HG03095 (cell line): Measurements from ENCODE around the gene ADIG.

Source experiments
- ATAC-seq: cut with Tn5 transposase; IDR thresholded peaks from one replicate; pipeline ENCODE4 v1.9.1; 2021; ENCODE audit warnings: moderate library complexity; ENCODE audit not compliant: unreplicated experiment

ADIG gene

GRCh38 chr20:38601216-38602184, 20.5 kb downstream of the ADIG start, which contains the start of gene ARHGAP40:
TSS of gene ARHGAP40 (plus strand) at chr20:38601809.
- ATAC-seq, result no peak

DNA sequence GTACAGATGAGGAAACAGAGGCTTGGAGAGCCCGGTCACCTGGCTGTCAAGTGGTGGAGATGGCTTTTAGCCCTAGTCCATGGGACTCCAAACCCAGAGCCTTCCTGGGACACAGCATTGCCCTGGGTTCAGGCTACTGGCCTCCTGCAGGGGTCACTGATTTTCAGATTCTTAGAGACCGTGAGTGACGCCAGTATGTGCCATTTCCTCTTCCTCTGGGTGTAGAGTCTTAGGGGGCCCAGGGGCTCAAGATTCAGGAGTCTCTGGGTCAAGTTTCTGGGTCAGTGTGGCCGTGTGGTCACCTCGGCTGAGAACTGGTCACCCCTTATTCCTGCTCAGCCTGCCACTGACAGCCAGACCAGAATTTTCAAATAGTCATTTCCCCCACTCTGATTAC, 21.2 kb downstream of the ADIG start:
- no peak for ATAC-seq

- ATAC-seq, result no peak
These were observed 22.3 kb downstream of the ADIG start for GRCh38 chr20:38603286-38603685.

GRCh38 chr20:38604873-38605303, 23.9 kb downstream of the ADIG start:
- no peak for ATAC-seq

DNA sequence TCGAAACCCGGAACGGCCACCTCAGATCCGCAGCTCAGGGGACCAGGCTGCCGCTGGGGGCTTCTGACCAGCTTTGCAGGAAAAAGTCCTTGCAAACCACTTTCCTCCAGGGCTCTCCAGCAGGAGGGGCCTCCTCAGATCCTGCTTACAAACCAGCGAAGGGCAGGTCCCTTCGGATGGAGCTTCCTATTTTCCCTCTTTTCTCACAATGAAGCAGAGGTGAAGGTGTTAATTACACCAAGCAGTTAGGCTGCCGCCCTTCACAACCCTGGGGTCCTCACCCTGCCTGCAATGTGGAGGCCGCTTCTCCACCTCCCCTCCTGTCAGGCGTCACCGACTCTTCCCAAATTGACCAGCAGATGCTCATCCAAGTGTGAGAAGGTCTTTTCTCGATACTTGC, 26.4 kb downstream of the ADIG start:
- ATAC-seq, result no peak

DNA sequence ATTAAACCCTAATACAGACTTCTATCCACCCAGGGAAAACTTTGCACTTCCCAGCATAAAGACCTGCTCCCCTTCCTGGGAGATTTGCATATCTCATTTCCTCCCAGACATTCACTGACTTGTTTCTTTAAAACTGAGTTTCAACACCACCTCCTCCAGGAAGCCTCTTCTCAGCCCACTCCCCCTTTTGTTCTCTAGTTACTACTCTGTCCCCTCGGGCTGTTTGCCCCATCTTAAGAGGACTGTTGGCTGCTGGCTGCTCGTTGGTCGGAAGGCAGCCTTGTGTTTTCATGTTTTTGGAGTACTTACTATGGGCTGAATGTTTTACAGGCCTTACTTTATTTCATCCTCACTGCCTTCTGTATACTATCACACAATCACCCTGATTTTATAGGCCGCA, 27.2 kb downstream of the ADIG start:
- ATAC-seq, result no peak

DNA sequence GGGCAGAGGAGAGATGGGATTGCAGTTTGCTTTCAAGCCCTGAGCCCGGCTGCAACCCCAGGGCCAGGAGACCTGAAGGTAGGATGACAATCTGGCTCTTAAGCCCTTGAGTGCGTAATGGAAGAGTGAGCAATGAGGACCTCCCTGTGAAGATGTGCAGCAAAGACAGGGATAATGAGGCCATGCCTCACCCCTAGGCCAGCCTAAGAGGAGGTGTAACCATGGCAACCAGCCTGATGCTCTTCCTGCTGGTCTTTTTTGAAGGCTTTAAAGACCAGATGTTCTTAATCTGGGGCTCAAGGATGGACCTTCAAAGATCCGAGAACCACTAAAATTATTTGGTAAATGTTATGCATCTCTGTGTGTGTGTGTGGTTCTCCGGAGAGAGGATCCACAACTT, 28.8 kb downstream of the ADIG start:
- no peak for ATAC-seq

- no peak for ATAC-seq
These were observed 29.5 kb downstream of the ADIG start for GRCh38 chr20:38610521-38610920.

DNA sequence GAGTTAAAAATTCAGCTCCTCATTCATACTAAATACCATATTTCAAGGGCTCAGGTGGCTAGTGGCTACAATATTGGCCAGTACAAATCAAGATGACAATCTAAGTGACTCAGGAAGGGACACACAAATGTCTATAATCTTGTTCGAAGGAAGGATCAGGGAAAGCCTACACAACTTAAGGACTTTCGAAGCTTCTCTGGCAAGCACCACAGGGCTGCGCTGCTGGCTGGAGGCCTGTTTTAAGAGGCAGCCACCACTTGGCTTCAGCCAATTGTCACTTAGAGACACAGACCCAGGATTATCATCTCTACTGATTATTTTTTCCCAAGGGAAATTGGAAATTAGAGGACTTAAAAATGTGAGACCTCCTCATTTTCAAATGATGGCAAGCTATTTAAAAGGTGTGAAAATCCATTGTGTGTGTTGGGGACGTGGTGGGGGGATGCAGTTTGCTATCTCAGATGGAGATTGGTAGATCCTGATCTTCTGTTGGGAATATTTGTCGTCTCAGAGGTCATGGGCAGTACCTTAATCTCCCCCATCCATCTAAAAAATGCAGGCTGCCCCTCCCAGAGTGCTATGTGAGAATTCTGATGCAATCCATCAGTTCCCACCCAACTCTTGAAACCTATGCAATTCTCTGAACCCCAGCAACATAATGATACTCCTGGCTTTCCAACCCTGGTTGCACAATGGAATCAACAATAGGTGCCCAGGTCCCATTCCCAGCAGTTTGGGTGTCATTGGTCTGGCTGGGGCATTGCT, 31.9 kb downstream of the ADIG start:
- no peak for ATAC-seq

- no peak for ATAC-seq
These were observed 34.3 kb downstream of the ADIG start for GRCh38 chr20:38615283-38615682.

GRCh38 chr20:38616457-38616856, 35.5 kb downstream of the ADIG start:
- ATAC-seq, result no peak

DNA sequence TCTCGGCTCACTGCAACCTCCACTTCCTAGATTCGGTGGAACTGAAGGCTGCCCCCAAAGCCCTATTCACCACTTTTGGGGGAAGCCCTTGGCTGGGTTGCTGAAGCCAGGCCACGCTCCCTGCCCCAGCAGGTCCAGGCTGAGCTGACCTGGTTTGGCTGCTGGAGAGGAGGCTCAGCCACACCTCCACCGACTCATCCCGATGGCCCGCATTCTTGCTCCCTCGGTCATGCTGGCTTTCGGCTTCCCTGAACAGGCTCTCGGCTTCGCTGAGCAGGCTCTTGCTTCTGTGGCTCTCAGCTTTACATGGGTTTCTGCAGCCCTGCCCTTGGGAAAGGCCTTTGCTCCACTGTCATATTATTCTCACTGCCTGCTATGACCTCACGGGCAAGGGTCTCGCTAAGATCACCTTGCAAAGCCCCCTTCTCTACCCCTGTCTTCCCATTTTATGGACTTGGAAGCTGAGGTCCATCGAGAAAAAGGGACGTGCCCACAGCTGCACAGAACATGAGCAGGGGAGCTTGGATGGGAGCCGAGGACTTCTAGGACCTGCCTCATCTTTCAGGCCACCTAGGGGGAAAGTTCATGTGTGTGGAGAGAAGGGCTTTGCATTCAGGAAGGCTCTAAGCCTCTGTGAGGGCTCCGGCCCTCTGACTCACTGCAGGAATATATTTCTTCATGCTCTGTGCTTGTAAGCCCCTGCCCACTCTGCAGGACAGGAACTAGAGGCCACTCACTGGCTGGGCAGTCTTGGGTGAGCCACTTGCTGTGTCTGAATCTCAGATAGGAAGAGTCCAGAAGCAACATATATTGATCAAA, 36.2 kb downstream of the ADIG start:
- ATAC-seq, result no peak

- ATAC-seq, result no peak
These were observed 36.8 kb downstream of the ADIG start for GRCh38 chr20:38617830-38618196.

DNA sequence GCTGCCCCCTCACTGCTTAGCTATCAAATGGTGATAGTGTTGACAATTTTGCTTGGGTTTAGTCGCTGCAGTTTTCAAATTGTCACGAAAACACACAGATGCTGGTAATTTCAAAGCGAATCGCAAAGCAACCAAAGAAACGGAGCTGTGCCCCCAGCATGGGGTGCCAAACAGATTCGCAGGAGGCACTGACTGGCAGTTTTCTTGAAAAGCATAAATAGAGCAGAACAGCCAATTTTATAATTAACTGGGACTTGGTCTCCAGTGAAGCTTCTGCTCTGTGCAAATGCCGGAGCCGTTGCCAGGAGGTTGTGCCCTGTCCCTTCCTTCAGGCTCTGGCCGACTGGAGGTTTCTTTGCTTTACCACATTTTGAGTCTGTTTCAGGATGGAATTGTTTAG, 39.4 kb downstream of the ADIG start:
- ATAC-seq, result no peak

DNA sequence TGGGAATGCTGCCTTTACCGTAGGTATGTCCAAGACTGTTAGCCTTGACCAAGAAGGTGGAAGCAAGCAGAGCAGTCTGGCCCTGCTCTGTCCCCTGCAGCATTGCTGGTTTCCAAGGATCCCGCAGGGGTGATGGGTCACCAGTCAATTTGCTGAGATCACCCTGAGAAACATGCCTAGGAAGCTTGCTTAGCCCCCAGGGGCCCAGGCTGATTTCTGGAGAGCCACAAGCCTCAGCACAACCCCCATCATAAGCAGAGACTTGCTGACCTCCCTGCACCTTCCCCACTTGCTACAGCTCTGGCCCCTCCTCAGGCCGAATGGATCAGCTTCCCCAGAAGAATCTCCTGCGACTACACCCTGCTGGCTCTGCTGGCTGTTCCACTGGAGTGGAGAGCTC, 42.1 kb downstream of the ADIG start:
- no peak for ATAC-seq

DNA sequence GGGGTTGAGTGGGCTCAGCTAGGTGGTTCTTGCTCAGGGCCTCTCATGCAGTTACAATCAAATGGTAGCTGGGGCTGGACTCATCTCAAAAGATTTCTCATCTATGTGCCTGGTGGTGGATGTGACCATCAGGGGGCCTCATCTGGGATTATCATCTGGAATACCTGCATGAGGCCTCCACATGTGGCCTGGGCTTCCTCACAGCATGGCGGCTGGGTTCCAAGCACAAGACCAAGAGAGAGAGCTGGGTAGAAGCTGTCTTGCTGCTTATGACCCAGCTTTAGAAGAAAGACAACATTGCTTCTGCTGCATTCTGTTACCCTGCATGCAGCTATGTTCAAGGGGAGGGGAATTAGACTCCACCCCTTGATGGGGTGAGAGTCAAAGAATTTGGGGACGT, 43.1 kb downstream of the ADIG start:
- ATAC-seq, result no peak

DNA sequence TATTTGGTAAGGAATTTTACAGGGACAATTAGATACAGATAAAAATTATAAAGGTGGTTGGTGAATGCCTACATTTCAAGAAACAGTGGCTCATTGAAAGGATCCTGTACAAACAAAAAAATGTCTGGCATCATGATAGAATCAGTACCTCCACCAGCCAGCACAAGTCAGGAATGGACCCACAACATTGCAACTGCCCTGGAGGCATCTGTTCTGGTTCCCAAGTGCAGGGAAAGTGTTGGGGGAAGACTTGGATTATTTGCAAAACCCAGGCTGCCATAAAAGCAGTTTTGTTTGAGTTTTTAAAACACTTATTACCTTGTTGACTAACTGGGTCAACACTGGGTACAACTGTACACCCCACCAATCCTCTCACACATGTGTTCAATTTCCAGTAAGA, 44.9 kb downstream of the ADIG start:
- ATAC-seq, result no peak

DNA sequence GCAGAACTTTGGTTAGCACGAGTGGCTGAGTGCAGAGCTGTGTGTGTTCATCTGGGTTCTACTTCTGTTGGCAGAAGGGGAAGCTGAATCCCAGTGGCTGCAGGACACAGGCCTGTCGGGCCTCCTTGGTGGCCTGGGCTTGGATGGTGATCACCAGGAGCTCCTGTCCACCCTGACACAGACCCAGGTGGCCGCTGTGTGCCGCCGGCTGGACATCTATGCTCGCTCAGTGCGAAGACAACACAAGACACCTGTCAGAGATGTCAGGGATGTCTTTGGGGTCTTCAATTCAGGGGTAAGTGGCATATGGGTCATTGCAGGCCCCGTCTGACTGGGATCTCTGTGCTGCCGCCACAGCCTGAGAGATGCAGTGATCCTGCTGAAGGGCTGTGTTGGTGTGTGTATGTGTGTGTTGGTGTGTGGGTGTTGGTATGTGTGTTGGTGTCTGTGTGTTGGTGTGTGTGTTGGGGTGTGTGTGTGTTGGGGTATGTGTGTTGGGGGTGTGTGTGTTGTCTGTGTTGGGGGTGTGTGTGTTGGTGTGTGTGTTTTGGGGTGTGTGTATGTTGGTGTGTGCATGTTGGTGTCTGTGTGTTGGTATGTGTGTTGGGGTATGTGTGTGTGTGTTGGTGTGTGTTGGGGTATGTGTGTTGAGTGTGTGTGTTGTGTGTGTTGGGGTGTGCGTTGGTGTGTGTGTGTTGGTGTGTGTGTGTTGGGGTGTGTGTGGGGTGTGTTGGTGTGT, 46.1 kb downstream of the ADIG start:
- no peak for ATAC-seq

DNA sequence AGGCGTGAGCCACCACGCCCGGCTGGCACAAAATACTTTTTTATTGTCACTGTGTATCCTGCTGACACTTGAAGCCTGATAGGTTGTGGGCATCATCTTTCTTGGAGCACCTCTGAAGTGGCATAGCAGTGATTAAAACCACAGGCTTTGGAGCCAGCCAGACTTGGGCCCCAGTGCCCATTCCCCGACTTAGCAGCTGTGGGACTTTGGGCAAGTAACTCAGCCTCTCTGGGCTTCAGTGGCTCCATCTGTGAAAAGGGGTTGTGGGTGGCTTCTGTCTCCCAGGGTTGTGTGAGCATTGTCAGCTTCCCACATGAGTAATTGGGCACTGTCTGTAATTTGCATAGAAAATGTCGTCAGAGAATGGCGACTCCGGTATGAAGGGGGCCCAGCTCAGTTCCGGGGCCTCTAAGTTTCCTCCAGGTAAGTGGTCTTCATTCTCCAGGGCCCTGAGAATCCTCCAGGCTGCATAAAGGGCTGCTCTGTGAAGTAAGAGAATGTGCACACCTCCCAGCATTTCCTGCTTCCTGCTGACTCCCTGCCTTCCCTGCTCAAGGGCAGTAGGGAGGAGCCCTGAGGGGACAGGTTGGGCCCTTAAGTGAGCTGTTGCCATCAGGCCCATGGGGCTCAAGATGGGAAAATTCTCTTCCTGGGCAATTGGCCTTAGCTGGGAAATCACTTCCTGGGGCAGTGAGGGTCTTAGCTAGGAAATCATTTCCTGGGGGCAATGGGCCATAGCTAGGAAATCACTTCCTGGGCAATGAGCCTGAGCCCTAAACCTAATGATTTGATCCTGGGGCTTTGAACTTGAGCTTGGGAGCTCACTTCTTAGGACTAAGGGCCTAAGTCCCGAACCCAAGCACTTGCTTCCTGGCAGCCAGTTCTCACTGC, 47.8 kb downstream of the ADIG start:
- no peak for ATAC-seq

GRCh38 chr20:38629979-38630378, 49.0 kb downstream of the ADIG start:
- ATAC-seq, result no peak
